ENCODE data around the gene IDI1.

GRCh38 chr10:1006573-1006972 is 42.3 kb downstream of the IDI1 start:
- TF ChIP-seq CTCF (IDR thresholded peaks at IDR 0.05) = no peak
- no peak for TF ChIP-seq POLR2A (IDR thresholded peaks at IDR 0.05)

Data from lower leg skin (tissue), 3 donors.